AG10803 (cell line): ENCODE measurements around the gene PSTPIP1.

ENCODE experiments used
- DNase-seq: peaks from one replicate; pipeline ENCODE4 v3.0.0; 2010; ENCODE audit warnings: low read depth
- H3K4me3 ChIP-seq: 2 replicates; pipeline ENCODE4 v1.5.1; 2011; ENCODE audit warnings: mild to moderate bottlenecking, low read length, control low read depth
- CTCF ChIP-seq: conservative IDR thresholded peaks from 2 replicates; pipeline ENCODE4 v1.5.1; 2011; ENCODE audit warnings: mild to moderate bottlenecking, low read length, control low read depth, inconsistent platforms

The PSTPIP1 gene

GRCh38 chr15:76986743-76987142 is 8.2 kb upstream of the PSTPIP1 start:
- no peak for TF ChIP-seq CTCF
- DNase-seq = no peak
- no peak overlapping the region for H3K4me3 ChIP-seq

GRCh38 chr15:76987276-76987675 is 7.7 kb upstream of the PSTPIP1 start:
- DNase-seq = no peak
- TF ChIP-seq CTCF = no peak
- no peak overlapping the region for H3K4me3 ChIP-seq

DNA sequence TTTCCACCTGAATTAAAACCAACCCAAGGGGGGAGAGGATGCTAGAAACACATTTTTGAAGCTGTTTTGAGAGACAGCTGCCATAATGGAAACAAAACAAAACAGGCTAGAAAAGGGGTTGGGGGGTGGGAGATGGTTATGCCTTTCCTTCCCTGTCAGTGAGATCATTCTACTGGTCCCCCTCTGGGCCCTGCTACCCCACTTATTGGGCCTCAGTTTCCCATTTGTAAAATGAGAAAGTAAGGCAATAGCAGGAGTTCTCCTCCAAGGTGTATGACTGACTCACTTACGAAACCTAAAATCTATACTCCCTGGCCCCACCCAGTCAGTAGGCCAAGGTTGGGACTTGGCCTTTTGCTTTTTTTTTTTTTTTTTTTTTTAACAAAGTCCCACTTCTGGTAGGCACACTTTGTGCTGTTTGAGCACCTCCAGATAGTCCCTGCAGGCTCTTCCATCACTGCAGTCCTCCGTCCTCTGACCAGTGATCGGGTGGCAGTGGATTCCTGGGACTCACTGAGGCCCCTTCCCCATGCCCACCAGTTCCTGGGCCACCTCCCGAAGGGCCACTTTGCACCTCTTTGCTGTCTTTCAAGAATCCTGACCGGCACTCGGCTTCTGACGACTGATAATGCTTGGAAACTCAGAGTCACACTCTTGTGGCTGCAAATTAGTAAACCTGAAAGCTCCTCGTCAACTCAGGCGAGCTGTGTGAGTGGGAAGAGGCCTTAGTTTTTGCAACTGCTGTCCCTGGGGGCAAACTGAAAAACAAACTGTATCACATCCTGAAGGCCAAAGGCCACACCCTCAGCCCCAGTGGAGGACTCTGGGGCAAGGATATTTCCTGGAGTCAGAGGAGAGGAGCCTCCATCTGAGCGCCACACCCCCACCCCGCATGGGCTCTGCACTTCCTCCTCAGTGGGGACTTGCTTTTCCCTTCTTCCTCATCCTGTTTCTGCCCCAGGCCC is 6.7 kb upstream of the PSTPIP1 start:
- DNase-seq = no peak

GRCh38 chr15:76988867-76989780 is 5.8 kb upstream of the PSTPIP1 start:
- H3K4me3 ChIP-seq = no peak overlapping the region

More for the DNA sequence above, 6.7 kb upstream of the PSTPIP1 start:
- TF ChIP-seq CTCF = no peak
- H3K4me3 ChIP-seq = no peak overlapping the region

GRCh38 chr15:76991048-76991447 is 3.9 kb upstream of the PSTPIP1 start:
- DNase-seq = no peak
- H3K4me3 ChIP-seq = no peak overlapping the region
- TF ChIP-seq CTCF = no peak

More at GRCh38 chr15:76988867-76989780, 5.8 kb upstream of the PSTPIP1 start:
- DNase-seq = no peak
- TF ChIP-seq CTCF = no peak

- no peak for TF ChIP-seq CTCF
- DNase-seq = no peak
- H3K4me3 ChIP-seq = no peak overlapping the region
Observed at GRCh38 chr15:76991741-76992645, 2.9 kb upstream of the PSTPIP1 start.
